ENCODE measurements around the gene MEX3C.
A peak's percentile ranks its signal among the peaks of the same experiment; 100 is the strongest.

The MEX3C gene

DNA sequence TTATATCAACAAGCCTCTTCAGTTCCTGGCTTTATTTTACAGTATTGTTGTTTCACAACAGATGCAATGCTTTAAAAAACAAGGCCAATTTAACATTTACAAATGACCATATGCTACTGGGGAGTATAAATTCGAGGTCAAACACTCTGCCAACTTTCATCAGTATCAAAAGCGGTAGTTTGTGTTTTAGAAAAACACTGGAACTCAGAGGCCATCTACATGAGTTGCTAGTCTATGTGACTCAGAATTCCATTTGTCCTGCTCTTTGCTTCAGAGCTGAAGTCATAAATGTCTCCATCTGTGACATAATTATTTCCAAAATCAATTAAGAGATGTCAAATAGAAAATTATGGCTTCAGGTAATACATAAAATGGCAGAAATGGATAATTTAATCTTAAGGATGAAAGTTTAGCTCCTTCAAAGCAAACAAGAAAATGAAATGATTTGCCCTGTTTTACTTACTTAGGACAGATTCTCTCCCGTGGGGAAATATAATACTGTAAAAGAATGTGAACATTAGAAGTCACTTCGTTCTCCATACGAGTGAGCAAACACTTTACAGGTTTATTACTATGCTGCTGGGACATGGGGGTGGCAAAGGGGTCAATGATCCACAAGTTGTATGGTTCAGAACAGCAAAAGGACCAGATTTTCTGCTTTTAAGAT lies 3.7 kb downstream of the MEX3C start:
- Mint-ChIP-seq H3K4me1 (peaks cover 48% of the 10 kb centered on the region), H3K4me3 (peak overlapping the region; percentile 78 to 94 (median 89)), H3K27ac (peak overlapping the region; percentile 66 to 98 (median 66)), H3K27me3 (ENCODE audit: low read depth) (no peaks in the 10 kb centered on the region), H3K9me3 (no peaks in the 10 kb centered on the region), H3K36me3 (ENCODE audit: low read depth) (peaks cover 25% of the 10 kb centered on the region)
- TF ChIP-seq CTCF (IDR thresholded peaks at IDR 0.05; ENCODE audit: unreplicated experiment in 3 of 3): no peak

DNA sequence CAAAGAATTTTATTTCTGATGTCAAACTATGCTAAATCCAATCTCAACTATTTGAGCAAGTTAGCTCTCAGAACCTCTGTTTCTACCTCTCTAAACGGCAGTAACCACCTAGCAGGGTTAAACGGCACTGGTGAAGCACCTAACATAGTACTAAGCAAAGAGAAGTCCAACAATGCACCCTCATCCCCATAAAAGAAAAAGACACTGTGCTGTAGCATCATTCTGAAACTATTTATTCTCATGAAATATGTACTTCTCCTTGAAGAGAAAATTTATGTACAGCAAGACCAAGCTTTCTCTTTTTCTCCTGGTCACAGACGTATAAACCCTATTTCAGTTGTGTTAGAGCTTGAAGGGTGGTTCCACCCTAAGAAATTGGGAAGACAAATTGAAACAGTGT lies 4.8 kb downstream of the MEX3C start:
- Mint-ChIP-seq H3K4me3 (peak overlapping the region; percentile 63 to 83 (median 65)), H3K36me3 (ENCODE audit: low read depth) (peaks cover 31% of the 10 kb centered on the region), H3K27me3 (ENCODE audit: low read depth) (no peaks in the 10 kb centered on the region), H3K9me3 (no peaks in the 10 kb centered on the region), H3K4me1 (peaks cover 48% of the 10 kb centered on the region), H3K27ac (peak overlapping the region; percentile 33 to 41 (median 38))
- TF ChIP-seq CTCF (IDR thresholded peaks at IDR 0.05; ENCODE audit: unreplicated experiment in 3 of 3): no peak

- no peaks in the 10 kb centered on the region for H3K27me3 Mint-ChIP-seq (ENCODE audit: low read depth)
- TF ChIP-seq CTCF (IDR thresholded peaks at IDR 0.05; ENCODE audit: unreplicated experiment in 3 of 3): no peak
- H3K4me3 Mint-ChIP-seq: peak overlapping the region in 2 of 3 experiments; percentile 46 to 73
- no peaks in the 10 kb centered on the region for H3K9me3 Mint-ChIP-seq
- H3K27ac Mint-ChIP-seq: peak overlapping the region in 1 of 3 experiments; percentile 30
- peaks cover 38% of the 10 kb centered on the region for H3K36me3 Mint-ChIP-seq (ENCODE audit: low read depth)
- peaks cover 51% of the 10 kb centered on the region for H3K4me1 Mint-ChIP-seq
These were observed 5.5 kb downstream of the MEX3C start for GRCh38 chr18:51192026-51192425.

DNA sequence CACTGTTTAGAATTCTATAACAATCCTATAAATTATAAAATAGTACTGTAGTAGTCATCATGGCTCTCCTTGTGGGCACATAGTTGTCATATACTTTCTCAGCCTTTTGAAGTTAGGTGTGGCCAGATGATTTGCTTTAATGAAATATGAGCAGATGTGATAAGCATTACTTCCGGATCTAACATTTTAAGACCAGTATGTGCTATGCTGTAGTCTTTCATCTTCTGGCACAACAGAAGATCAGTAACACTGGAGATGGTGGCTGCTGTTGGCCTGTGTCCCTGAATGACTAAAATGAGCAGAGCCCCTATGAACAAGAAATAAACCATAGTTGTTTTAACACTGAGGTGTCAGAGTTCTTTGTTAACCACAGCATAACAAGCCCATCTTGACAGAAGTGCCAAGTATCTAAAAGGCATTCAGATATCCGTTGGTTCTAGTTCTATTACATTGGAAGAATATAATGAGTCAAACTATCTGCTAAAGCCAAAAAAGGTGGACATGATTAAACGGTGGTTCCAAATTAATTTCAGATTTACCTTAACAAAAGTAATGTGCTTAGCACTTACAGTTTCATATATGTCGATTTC lies 6.3 kb downstream of the MEX3C start:
- Mint-ChIP-seq H3K4me3 (peak overlapping the region in 1 of 3 experiments; percentile 4), H3K4me1 (peaks cover 56% of the 10 kb centered on the region), H3K27me3 (ENCODE audit: low read depth) (no peaks in the 10 kb centered on the region), H3K36me3 (ENCODE audit: low read depth) (peaks cover 46% of the 10 kb centered on the region), H3K27ac (peak overlapping the region in 1 of 3 experiments; percentile 65), H3K9me3 (no peaks in the 10 kb centered on the region)
- TF ChIP-seq CTCF (IDR thresholded peaks at IDR 0.05; ENCODE audit: unreplicated experiment in 3 of 3): no peak

- no peaks in the 10 kb centered on the region for H3K9me3 Mint-ChIP-seq
- no peak overlapping the region for H3K27ac Mint-ChIP-seq
- no peaks in the 10 kb centered on the region for H3K27me3 Mint-ChIP-seq (ENCODE audit: low read depth)
- no peak overlapping the region for H3K4me3 Mint-ChIP-seq
- peaks cover 58% of the 10 kb centered on the region for H3K4me1 Mint-ChIP-seq
- peaks cover 51% of the 10 kb centered on the region for H3K36me3 Mint-ChIP-seq (ENCODE audit: low read depth)
- no peak for TF ChIP-seq CTCF (IDR thresholded peaks at IDR 0.05; ENCODE audit: unreplicated experiment in 3 of 3)
These were observed 7.5 kb downstream of the MEX3C start for GRCh38 chr18:51190000-51190399.
